ENCODE measurements around the gene ARL5A.
A peak's percentile ranks its signal among the peaks of the same experiment; 100 is the strongest.

Gene ARL5A

GRCh38 chr2:151840216-151841046 lies 12.2 kb upstream of the ARL5A start:
- peak in 1 of 2 experiments; percentile 82 for DNase-seq

GRCh38 chr2:151837926-151838325 lies 9.7 kb upstream of the ARL5A start:
- DNase-seq = no peak

GRCh38 chr2:151833984-151834383 lies 5.8 kb upstream of the ARL5A start:
- DNase-seq = no peak

GRCh38 chr2:151830961-151831360 lies 2.7 kb upstream of the ARL5A start:
- DNase-seq = no peak

GRCh38 chr2:151828890-151829324 lies 686 bp upstream of the ARL5A start:
- no peak for DNase-seq

DNA sequence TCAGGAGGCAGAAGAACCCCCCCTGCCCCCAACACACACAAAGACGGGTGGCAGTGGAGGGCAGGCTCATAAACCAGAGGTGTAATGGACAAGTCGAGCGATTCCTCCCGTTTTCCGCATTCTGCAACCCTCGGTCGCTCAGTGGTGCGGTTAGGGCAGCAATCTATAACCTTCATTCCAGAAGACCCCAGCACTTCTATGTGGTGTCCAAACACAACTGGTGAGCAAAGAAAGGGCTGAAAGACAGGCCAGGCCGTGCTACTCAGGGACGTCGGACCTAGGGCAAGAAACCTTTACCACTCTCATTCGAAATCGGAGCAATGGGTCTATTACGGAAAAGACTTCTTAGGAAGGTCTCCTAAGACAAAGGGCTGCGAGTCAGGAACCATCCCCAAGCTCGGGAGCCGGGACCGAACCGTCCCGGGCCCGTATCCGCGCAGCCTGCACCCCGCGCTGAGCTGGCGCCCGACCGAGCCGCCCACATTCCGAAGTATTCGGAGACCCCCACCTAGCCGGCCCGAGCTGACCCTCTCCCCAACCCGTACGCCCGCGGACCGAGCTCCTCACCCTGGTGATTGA lies 568 bp downstream of the ARL5A start:
- peak in 1 of 2 experiments; percentile 17 for DNase-seq

GRCh38 chr2:151826737-151827157 lies 1.5 kb downstream of the ARL5A start:
- peak in 1 of 2 experiments; percentile 5 for DNase-seq

- no peak for DNase-seq
These were observed 3.3 kb downstream of the ARL5A start for GRCh38 chr2:151824886-151825285.

DNA sequence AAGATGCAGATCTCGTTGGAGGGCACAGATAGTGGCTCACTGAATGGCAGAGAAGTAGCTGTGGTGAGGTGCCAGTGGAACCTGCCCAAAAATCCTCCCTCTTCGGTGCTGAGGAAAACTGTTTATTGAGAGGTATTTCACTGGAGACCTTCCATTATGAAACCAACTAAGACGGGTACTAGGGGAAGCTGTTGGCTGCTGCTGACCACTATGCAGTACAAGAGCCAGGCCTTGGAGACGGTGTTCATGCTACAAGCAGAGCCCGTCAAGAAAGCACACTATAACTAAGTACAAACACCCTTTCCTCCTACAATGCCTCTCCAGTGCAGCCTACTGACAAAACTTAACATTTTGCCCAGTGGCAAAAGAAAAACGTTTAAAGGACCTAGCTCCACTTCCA lies 4.6 kb downstream of the ARL5A start:
- no peak for DNase-seq

GRCh38 chr2:151819920-151820319 lies 8.3 kb downstream of the ARL5A start:
- no peak for DNase-seq

DNA sequence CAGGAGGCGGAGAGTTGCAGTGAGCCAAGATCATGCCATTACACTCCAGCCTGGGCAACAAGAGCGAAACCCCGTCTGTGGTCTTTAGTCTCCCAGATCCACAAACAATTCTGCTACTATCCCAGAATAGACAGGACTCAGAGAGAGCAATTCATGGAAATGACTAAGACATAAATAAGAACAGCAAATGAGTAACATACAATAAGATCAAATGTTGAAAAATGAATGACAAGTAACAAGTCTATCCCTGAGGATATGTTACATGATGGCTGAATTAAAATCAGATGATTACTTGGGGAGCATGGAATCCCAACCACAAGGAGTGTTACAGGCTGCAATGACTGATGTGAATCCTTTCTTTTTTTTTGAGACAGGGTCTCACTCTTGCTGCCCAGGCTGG lies 10.3 kb downstream of the ARL5A start:
- DNase-seq = no peak

GRCh38 chr2:151816843-151817242 lies 11.4 kb downstream of the ARL5A start:
- DNase-seq = no peak

DNA sequence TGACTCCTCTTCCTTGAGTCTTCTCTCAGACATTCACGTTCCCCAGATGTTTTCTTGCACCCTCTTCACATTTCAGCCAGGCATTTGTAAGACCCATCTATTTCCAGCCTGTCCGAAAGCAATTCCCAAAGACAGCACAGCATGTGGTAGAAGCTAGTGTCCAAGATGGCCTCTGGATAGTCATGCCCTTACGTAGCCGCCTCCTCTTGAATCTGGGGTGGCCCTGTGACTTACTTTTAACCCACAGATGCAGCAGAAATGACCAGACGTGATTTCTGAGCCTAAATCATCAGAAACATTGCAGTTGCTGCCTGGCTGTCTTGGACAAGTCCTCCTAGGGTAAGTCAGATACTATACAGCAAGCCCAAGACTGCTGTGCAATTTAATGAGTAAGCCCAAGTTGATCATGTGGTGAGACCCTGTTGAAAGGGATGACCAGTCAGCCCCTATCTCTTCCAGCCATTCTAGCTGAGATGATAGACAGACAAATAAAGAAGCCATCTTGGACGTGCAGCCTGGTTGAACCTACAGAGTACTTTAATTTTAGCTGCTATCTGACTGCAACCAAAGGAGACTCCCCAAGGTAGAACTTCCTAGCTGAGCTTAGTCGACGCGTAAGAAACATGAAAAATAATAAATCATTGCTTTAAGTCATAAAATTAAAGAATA lies 12.3 kb downstream of the ARL5A start:
- DNase-seq = no peak

DNA sequence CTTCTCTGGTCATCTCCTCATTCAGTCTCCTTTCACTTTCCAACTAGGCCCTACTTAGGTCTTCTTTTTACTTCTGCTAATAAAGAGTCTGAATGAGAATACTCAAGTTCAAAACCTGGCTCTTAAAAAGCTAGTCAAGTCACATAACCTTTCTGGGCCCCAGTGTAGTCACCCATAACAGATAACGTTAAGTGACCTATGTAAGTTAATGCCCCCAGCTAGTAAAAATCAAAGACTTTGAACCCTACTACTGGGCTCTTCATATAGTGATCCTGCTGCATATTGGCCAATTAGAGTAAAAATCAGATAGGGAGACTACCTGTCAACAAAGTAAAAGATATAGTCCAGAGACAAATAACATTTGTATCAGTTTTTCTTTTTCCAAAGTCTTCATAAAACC lies 17.7 kb downstream of the ARL5A start:
- no peak for DNase-seq

- DNase-seq = no peak
These were observed 19.2 kb downstream of the ARL5A start for GRCh38 chr2:151809073-151809383.

GRCh38 chr2:151808258-151809072 lies 19.8 kb downstream of the ARL5A start:
- DNase-seq = peak in 1 of 2 experiments; percentile 16

- no peak for DNase-seq
These were observed 22.3 kb downstream of the ARL5A start for GRCh38 chr2:151805961-151806360.

GRCh38 chr2:151805343-151805742 lies 22.9 kb downstream of the ARL5A start:
- no peak for DNase-seq

DNA sequence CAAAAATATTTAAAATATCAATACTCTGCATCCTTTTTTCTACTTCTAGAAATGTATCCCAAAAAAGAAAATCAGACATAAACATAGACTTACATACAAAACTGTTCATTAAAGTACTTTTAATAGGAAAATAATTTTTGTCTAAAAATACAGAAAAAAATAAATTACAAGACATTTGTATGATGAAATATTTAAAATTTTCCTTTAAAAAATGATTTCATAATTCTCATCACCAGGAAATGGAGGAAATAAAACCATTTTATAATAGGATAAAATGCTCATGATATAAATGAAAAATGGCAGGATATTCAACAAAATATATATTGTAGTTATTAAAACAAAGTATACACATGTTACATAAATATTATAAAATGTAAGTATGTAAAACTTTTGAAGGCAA lies 24.4 kb downstream of the ARL5A start:
- no peak for DNase-seq

- DNase-seq = no peak
These were observed 25.9 kb downstream of the ARL5A start for GRCh38 chr2:151802315-151802714.

DNA sequence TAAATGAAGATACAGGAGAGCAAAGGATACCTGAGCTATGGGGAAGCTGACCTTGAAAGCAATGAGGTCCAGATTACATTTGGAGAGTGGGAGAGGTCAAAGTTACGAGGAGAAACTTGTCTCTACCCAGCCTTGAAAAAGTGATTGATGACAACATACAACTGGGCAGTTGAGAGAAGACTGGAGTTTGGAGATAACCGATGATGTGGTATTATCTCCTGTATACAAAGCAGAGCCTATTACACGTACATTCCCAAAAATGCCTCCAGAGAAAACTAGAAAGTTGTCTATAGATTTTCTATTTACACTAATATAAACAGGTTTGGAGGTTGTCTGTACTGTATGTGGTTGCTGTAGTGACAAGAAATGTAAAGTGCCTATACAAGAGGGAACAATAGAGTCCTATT lies 28.3 kb downstream of the ARL5A start:
- DNase-seq = no peak

GRCh38 chr2:151796774-151797173 lies 31.4 kb downstream of the ARL5A start:
- no peak for DNase-seq

GRCh38 chr2:151795646-151796240 lies 32.5 kb downstream of the ARL5A start:
- DNase-seq = no peak
